G401.6 (cell line): Measurements from ENCODE around the gene MED31.
"Not testable (repeated sequence)": the region's sequence is repeated elsewhere in the genome, so short reads cannot be mapped to it uniquely, and the experiment has no call there.

Source experiments
- FAIRE-seq: peaks from 2 replicates; lab custom pipeline; 2012; peaks lifted over from hg19 to GRCh38; lab: Jason Lieb, UNC

MED31 gene

GRCh38 chr17:6651354-6651918 is at the start of gene MED31, which contains the start of gene C17orf100:
TSS of gene MED31 (minus strand) at chr17:6651605. CDS start at chr17:6651528, 77 bp downstream.
TSS of gene C17orf100 (plus strand) at chr17:6651762. CDS start at chr17:6651914, 152 bp downstream.
- peak; percentile 92 for FAIRE-seq

- FAIRE-seq = no peak
Measured at GRCh38 chr17:6700948-6701307, 49.5 kb upstream of the MED31 start.

- no peak for FAIRE-seq
Measured at GRCh38 chr17:6699997-6700947, 48.9 kb upstream of the MED31 start.

GRCh38 chr17:6698004-6698403 is 46.6 kb upstream of the MED31 start:
- no peak for FAIRE-seq

- FAIRE-seq = no peak
Measured at GRCh38 chr17:6696906-6697305, 45.5 kb upstream of the MED31 start.

- FAIRE-seq = no peak
Measured at GRCh38 chr17:6695565-6695964, 44.2 kb upstream of the MED31 start.

- no peak for FAIRE-seq
Measured at GRCh38 chr17:6695051-6695450, 43.6 kb upstream of the MED31 start.

- not testable (repeated sequence) for FAIRE-seq
Measured at GRCh38 chr17:6691958-6692357, 40.6 kb upstream of the MED31 start.

- no peak for FAIRE-seq
Measured at GRCh38 chr17:6691546-6691945, 40.1 kb upstream of the MED31 start.

- no peak for FAIRE-seq
Measured at GRCh38 chr17:6690641-6691040, 39.2 kb upstream of the MED31 start.

- no peak for FAIRE-seq
Measured at GRCh38 chr17:6688944-6689343, 37.5 kb upstream of the MED31 start.

- FAIRE-seq = no peak
Measured at GRCh38 chr17:6686026-6686425, 34.6 kb upstream of the MED31 start.

- no peak for FAIRE-seq
Measured at GRCh38 chr17:6684881-6685767, 33.7 kb upstream of the MED31 start.

GRCh38 chr17:6684460-6684783 is 33.0 kb upstream of the MED31 start:
- no peak for FAIRE-seq

GRCh38 chr17:6683730-6684459 is 32.5 kb upstream of the MED31 start:
- FAIRE-seq = no peak

GRCh38 chr17:6683081-6683684 is 31.8 kb upstream of the MED31 start:
- no peak for FAIRE-seq

GRCh38 chr17:6682339-6682738 is 30.9 kb upstream of the MED31 start:
- no peak for FAIRE-seq

GRCh38 chr17:6681671-6682070 is 30.3 kb upstream of the MED31 start:
- FAIRE-seq = no peak

- FAIRE-seq = no peak
Measured at GRCh38 chr17:6681176-6681575, 29.8 kb upstream of the MED31 start.

GRCh38 chr17:6679241-6679640 is 27.8 kb upstream of the MED31 start:
- FAIRE-seq = no peak

GRCh38 chr17:6677946-6678345 is 26.5 kb upstream of the MED31 start:
- FAIRE-seq = no peak
